HG03097 (cell line): ENCODE measurements around the gene TJP1.
"Not testable (repeated sequence)": the region's sequence is repeated elsewhere in the genome, so short reads cannot be mapped to it uniquely, and the experiment has no call there.

Source experiments
- ATAC-seq: cut with Tn5 transposase; IDR thresholded peaks from one replicate; pipeline ENCODE4 v1.9.1; 2021; ENCODE audit not compliant: unreplicated experiment, low FRiP score

TJP1 gene

DNA sequence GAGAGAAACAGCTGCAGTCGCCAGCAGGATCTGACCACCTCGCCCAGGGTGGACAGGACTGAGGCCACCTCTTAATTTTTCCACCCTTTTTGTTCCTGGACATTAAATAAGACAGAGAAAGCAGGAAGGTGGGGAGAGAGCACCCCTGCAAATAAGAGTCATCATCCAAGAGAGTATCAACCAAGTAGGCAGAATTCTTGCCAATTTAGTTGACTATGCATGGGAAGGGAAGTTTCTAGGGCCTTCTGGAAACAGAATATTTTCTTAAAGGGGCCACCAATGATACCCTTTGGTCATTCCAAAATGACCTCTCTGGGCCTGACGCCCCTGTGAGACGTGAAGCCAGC is 136.2 kb downstream of the TJP1 start:
- no peak for ATAC-seq

DNA sequence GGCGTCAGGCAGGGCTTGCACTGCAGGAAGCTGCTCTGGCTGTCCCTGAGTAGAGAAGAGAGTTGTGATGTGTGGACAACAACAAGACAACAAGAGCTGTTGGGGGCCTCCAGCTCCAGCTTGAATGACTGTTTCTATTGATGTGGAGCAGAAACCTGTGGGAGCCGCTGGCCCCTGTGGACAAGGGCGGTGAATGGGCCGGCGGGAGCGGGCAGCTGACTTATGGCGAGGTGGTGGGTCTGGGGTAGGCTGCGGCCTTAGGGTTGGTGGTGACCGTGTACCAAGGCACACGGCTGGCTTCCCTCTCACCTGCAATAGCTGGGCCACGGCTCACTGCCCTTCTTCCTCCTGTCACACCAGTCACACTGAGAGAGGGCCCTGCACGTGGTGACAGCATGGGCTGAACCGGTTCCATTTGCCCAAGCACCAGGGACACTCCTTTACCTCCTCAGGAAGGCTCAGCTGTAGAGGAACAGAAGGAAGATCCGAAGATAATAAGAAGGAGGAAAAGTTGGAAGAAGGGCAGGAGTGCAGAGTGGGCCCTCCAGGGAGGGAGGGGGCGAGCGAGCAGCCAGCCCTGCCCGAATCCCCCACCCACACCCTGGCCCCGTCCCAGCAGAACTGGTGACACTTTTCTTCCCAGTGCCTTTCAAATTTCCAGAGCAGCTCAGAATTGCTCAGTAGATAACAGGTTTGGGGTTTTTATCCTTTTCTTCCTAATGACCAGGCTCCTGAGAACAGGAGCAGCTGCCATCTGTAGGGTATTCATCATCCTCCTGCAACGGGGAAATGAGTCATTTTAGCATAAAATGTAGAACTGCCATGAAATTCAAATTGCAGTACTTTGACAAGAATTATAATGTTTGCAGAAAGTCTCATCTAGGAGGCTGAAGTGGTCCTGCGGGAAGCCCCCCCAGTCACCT is 136.9 kb downstream of the TJP1 start:
- ATAC-seq, result no peak

DNA sequence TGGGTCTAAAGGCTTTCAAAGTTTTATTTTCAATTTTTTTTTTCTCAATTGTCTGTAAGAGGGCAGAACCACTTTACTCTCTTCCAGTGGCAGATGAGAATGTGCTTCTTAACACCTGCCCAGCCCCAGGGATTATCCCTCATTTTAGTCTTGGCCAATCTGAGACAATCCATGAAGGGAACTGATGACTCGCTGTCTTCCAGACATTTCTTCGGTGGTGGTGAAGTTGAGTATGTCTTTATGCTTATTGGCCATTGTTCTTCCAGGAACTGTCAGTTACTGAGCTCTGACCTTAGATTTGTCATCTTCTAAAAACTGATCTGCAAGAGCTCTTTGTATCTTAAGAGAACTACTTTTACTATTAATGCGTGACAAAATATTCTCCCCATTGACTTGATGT is 139.5 kb downstream of the TJP1 start:
- no peak for ATAC-seq

DNA sequence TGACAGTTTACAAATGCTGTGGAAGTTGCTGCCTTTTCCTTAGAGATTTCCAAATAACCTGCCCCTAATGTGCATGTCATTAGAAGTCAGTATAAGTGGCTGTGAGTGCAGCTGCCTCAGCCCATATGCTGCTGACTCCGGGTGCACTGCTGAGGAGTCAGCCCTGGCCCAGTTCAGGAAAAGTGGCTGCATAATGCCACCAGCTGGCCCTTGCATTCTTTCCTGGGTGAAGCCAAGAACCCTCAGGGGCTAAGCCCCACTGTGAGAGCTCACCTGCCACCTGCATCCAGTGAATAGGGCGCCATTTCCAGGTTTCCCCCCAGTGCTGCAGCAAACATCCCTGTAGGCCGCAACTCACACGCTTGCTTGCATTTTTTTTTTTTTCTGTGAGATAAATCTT is 139.9 kb downstream of the TJP1 start:
- ATAC-seq, result no peak

DNA sequence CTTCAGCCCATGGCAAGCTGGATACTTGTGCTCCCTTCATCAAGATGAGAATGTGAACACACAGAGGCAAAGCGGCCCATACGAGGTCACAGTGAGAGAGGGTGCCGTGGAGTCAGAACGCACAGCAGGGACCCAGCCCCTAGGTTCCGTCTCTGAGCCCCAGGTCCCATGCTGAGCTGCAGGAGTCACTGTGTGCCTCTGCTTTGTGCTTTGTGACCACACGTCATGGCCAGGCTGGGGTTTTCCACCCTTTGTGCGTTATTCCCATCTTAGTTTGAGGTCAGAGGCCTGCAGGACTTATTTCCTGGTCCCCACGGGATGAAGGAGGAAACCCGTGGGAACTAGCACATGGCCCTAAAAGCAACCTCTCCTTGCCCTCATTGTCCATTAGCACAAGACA is 140.3 kb downstream of the TJP1 start:
- ATAC-seq, result no peak

DNA sequence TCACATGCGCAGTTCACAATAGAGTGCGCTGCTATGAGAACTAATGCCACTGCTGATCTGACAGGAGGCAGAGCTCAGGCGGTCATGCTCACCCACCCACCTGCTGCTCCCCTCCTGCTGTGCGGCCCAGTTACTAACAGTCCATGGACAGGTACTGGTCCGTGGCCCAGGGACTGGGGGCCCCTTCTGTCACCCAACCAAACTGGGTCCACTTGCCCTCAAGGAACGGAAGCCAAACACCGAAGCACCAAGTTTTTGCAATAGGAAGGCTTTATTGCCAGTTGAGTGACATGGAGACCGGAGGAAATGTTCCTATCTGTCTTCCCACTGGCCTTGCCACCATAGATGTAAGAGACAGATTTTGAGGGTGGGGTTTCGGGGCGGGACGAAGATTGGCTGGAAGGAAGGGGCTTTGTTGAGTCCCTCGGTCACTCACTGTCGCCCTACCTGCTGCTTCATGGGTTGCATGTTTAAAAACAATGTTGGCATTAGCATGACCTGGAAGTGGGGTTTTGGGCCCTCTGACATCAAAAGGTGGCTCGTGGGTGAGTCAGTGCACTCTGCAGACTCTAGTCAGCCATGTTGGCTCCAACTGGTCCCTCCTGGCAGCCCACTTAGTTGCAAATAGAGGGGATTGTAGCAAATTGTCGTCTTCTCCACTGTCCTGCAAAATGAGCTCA is 141.0 kb downstream of the TJP1 start:
- ATAC-seq, result no peak

DNA sequence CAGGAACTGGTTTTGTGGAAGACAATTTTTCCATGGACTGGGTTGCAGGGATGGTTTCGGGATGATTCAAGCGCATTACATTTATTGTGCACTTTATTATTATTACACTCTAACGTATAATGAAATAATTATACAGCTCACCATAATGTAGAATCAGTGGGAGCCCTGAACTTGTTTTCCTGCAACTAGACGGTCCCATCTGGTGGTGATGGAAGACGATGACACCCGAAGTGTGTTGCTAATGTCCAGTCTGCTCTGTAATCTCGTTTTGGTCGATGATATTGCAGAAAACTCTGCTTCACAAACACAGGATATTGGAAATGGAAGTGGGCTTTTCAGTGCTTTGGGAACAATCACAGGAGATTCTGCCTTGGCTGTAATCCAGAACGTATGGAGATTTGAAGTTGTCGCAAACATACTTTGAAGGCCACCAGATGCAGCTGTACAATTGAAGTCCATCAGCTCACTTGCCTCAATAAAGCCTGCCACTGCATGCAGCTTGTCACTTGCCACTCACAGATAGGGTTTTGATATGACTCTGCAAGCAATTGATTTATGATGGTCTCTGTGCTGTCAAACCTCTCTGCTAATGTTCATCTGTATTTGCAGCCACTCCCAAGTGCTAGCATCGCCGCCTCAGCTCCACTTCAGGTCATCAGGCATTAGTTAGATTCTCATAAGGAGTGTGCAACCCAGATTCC is 141.7 kb downstream of the TJP1 start:
- ATAC-seq, result no peak

DNA sequence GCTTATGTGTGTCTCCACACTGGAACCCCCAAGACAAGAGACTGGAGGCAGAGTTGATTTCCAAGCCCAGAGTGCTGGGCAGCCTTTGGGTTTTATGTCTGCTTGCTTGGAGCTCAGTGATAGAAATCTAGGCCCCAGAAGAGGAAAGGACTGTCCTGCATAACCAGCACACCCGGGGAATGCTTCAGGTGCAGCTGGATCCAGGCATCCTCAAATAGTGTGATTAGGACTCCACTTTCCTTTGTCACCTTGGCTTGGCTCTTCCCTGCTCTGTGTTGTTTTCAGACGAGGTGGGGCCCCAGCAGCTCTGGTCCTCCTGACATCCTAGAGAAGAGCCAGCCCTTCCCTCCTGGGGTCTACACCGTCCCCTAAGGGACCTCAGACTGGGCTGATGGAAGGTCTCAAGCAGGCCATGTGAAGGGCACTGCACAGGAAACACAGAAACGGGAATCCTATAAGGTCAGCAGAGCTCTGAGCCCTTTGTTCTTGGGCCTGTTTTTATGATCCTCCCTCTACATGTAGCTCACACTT is 143.7 kb downstream of the TJP1 start:
- no peak for ATAC-seq

DNA sequence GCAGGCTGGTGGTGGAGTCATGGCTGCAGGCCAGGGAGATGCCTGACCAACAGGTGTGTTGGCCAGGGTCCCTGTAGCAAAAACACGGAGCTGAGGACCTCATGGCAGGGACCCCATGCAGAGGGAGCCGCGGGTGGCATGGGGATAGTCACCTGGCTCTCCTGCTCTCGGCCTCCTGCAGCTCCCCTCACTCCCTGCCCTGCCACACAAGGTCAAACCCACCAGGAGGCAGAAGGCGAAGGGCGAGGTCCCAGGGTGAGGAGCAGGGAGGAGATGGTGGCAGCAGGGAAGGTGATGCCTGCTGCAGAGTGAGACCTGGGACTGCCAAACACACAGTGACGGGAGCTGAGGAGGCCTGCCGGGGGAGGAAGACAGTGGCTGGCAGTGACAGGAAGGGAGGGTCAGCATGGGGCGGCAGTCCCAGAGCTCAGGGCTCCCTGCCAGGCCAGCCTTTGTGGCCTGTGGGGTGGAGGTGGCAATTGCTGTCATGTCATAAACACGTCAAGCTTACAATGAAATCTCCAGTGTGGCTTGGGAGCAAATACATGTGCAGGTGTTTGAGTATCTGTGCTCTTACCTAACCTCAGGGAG is 144.3 kb downstream of the TJP1 start:
- no peak for ATAC-seq

DNA sequence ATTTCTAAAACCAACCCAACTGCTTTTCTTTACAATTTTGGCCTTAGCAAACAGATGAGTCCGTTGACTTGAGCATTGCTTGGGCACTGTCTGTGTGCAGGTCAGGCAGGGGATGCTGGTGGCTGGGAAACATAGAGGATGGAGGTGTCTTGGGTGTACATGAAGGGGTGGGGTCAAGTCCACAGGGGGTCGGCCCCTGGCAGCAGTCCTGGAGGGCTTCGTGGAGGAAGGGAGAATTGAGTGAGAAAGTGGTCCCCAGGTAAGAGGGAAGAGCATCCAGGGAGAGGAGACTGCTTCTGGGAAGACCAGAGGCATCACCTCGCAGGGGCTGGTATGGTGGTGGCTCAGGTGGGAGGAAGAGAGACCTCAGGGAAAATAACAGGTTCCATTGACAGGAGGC is 144.8 kb downstream of the TJP1 start:
- no peak for ATAC-seq

DNA sequence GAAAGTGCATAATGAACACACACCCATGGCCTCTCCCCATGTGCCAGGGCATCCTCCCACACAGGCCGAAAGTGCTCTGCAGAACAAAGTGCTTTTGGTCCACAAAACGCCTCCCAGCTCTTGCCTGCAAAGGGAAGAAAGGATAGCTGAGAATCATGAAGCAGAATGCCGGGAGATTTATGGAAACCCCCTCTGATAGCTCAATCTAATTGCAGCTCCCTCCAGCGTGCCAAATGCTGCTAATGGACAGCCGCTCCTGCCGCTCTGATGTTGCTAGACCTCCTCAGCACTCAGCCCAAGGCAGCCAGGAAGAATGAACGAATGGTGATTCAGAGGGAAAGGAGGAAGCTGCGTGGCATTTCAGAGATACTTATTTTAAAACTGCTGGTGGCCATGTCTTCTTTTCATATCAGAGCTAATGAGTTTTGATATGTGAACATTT is 145.3 kb downstream of the TJP1 start:
- ATAC-seq, result no peak

DNA sequence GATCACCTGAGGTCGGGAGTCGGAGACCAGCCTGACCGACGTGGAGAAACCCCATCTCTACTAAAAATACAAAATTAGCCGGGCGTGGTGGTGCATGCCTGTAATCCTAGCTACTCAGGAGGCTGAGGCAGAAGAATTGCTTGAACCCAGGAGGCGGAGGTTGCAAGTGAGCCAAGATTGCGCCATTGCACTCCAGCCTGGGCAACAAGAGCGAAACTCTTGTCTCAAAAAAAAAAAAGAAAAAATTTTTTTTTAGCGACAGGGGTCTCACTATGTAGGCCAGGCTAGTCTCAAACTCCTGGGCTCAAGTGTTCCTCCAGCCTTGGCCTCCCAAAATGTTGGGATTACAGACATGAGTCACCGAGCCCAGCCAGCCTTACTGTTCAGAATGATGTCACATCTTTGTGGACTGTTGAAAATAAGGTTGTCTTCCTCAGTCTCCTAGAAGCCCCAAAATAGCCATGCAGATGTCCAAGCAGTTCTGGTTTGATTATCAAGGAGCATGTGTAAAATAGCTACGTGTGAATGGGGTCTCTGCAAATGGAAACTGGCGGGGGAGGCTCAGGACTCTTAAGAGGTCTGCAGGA is 145.8 kb downstream of the TJP1 start:
- not testable (repeated sequence) for ATAC-seq

DNA sequence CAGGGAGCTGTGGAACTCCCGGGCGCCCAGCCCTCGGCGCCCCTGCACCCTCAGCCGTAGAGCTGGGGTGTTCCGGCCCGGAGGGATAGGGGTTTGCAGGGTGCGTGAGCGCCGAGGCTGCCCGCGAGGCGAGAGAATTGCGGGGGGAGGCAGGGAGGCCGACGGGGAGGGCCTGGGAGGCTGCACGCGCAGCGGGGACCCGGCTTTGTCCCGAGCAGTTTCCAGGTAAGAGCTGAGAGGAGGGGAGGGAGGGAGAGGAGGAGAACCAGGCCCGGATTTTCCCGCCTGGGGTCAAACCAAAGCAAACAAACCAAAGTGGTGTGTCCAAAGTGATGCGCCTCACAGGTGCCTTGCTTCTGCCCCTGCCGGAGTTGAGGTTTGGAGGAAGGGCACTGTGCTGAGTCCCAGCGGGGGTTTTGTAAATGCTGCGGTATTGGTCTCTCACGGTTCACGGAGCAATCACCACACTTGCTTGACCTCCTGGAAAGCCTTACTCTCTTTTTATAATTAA is 146.4 kb downstream of the TJP1 start:
- no peak for ATAC-seq

DNA sequence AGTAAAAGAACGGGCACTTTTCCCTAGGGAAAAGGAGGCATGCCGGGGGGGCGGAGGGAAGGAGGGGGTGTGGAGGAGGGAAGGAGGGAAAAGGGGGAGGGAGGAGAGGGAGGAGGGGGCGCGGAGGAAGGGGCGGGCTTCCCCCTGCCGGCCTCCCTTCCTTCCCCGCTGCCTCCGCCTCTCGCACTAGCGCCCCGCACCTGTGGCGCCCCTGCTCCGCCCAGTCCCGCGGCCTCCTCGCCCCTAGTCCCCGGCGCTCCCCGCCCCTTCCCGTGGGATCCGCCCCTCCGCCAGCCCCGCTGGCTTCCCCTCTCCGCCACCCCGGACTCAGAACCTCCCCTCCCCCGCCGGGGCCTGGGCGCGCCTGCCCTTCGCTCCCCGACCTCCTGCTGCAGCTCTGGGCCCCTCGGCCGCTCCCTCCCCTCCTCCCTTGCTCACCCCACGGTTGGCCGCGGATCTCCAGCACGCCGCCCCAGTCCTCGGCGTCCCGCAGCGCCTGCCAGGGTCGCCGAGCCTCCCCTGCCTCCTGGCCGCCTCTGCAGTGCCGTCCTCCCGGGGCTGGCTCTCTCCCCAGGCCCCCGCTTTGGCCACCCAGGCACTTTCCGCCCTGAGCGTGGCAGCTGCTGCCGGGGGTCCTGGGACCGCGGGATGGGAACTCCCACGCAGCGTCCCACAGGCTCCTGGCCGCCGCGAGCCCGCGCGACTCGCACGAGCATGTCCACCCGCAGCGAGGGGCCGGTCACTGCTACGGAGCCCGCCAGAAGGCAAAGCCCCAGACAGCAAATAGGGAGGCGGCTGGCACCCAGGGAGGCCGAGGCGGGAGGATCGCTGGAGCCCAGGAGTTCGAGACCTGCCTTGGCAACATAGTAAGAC is 147.4 kb downstream of the TJP1 start:
- no peak for ATAC-seq

DNA sequence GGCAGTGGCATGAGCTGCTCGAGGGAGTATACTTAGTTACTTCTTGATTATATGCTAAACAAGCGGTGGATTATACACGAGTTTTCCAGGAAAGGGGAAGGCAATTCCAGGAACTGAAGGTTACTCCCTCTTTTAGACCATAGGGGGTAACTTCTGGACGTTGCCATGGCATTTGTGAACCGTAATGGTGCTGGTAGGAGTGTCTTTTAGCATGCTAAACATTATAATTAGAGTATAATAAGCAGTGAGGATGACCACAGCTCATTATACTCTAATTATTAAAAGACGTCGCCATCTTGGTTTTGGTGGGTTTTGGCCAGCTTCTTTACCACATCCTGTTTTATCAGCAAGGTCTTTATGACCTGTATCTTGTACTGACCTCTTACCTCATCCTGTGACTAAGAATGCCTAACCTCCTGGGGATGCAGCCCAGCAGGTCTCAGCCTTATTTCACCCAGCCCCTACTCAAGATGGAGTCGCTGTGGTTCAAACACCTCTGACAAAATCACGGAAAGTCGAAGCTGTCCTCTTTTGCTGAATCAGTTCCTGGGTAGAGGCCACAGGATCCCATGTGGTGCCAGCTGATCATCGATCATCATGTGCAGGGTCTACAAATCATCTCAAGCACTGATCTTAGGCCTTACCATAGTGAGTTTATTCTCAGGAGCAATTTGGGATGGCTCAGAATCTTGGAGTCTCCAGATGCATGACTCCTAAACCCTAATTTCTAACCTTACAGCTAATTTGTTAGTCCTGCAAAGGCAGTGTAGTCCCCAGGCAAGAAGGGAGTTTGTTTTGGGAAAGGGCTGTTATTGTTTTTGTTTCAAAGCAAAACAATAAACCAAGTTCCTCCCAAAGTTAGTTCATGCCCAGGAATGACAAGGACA is 149.1 kb downstream of the TJP1 start:
- ATAC-seq, result no peak

DNA sequence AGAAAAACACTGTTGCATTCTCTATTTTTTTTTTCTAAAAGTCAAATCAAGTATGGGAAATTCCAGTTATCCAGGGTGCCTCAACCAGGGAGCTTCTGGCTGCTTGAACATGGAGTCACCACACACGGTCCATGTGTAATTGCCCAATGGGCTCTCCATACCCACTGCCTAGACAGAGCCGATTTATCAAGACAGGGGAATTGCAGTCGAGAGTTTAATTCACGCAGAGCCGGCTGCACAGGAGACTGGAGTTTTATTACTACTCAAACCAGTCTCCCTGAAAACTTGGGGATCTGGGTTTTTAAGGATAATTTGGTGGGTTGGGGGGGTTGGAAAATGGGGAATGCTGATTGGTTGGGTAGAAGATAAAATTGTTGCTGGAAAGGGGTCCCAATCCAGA is 149.8 kb downstream of the TJP1 start:
- ATAC-seq, result no peak

DNA sequence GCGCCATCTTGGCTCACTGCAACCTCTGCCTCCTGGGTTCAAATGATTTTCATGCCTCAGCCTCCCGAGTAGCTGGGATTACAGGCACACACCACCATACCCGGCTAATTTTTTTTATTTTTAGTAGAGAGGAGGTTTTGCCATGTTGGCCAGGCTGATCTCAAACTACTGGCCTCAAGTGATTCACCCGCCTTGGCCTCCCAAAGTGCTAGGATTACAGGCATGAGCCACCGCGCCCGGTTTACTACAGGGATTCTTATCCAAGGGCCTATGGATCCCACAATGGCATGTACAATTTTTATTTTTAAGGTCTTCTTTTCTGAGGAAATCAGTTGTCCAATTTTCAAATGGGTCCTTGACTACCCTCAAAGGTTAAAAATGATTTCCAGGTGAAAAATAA is 150.2 kb downstream of the TJP1 start:
- not testable (repeated sequence) for ATAC-seq
